GM18907 (cell line): Measurements from ENCODE around the gene RPS13.
"Not testable (repeated sequence)": the region's sequence is repeated elsewhere in the genome, so short reads cannot be mapped to it uniquely, and the experiment has no call there.

Experiments used
- ATAC-seq: cut with Tn5 transposase; IDR thresholded peaks from one replicate; pipeline ENCODE4 v1.9.1; 2021; ENCODE audit warnings: mild to moderate bottlenecking, moderate library complexity; ENCODE audit not compliant: unreplicated experiment

RPS13 gene

GRCh38 chr11:17036666-17037658, 40.5 kb downstream of the RPS13 start:
- ATAC-seq: no peak

- not testable (repeated sequence) for ATAC-seq
Measured at GRCh38 chr11:17034027-17034426, 43.4 kb downstream of the RPS13 start.

- ATAC-seq: no peak
Measured at GRCh38 chr11:17026487-17027082, 50.9 kb downstream of the RPS13 start.

GRCh38 chr11:17024924-17025323, 52.5 kb downstream of the RPS13 start:
- ATAC-seq: no peak
